Keratinocyte (primary cell): ENCODE measurements around the gene EIF3F. TPM values are rescaled to one million over a fixed set of nuclear protein-coding genes. Genes with fewer than 3 reads are reported as not detected.

Experiments
- DNase-seq: peaks from one replicate; pipeline ENCODE4 v3.0.0-alpha.2; 2011; ENCODE audit warnings: low read depth, missing footprints, low spot score
- FAIRE-seq: peaks from 2 replicates; lab custom pipeline; 2011; peaks lifted over from hg19 to GRCh38; lab: Jason Lieb, UNC
- H2AFZ ChIP-seq: 2 replicates; pipeline ENCODE4 v1.6.0; 2012; ENCODE audit warnings: low read length, control low read depth, inconsistent platforms; ENCODE audit not compliant: control insufficient read depth
- H3K27ac ChIP-seq: 2 replicates; pipeline ENCODE4 v1.5.1; 2011; ENCODE audit warnings: low read length; ENCODE audit not compliant: control insufficient read depth, insufficient read depth
- H3K27me3 ChIP-seq: 3 replicates; pipeline ENCODE4 v1.6.0; 2011; ENCODE audit warnings: low read length; ENCODE audit not compliant: control insufficient read depth, insufficient read depth; ENCODE audit errors: extremely low read depth
- H3K36me3 ChIP-seq, 2 experiments: 2 replicates in 1 of 2; 3 replicates in 1 of 2; pipeline ENCODE4 v1.5.1; 2011; ENCODE audit warnings: low read length in 2 of 2, mild to moderate bottlenecking in 1 of 2; ENCODE audit not compliant: control insufficient read depth in 2 of 2, insufficient read depth in 2 of 2; ENCODE audit errors: extremely low read depth in 1 of 2
- H3K4me1 ChIP-seq: 3 replicates; pipeline ENCODE4 v1.5.1; 2011; ENCODE audit warnings: low read length; ENCODE audit not compliant: control insufficient read depth, insufficient read depth; ENCODE audit errors: extremely low read depth
- H3K4me2 ChIP-seq: 3 replicates; pipeline ENCODE4 v1.6.0; 2011; ENCODE audit warnings: low read depth, low read length; ENCODE audit not compliant: control insufficient read depth, insufficient read depth; ENCODE audit errors: extremely low read depth
- H3K4me3 ChIP-seq, 3 experiments: fragments of 200-600 bp in 1 of 3; sonication (generic) in 1 of 3; 2 replicates in 2 of 3; 3 replicates in 1 of 3; pipeline ENCODE4 v1.5.1; 2011 to 2016; ENCODE audit warnings: low read length in 3 of 3, mild to moderate bottlenecking in 3 of 3, control low read depth in 2 of 3, inconsistent platforms in 1 of 3, low read depth in 1 of 3, mixed read lengths in 1 of 3, mixed run types in 1 of 3, moderate library complexity in 1 of 3; ENCODE audit not compliant: control insufficient read depth in 2 of 3, insufficient read depth in 2 of 3; ENCODE audit errors: extremely low read depth in 1 of 3
- H3K79me2 ChIP-seq: 2 replicates; pipeline ENCODE4 v1.6.0; 2012; ENCODE audit warnings: low read length; ENCODE audit not compliant: control insufficient read depth, insufficient read depth
- H3K9ac ChIP-seq: 3 replicates; pipeline ENCODE4 v1.6.0; 2011; ENCODE audit warnings: low read length; ENCODE audit not compliant: control insufficient read depth, insufficient read depth; ENCODE audit errors: extremely low read depth
- H3K9me1 ChIP-seq: 3 replicates; pipeline ENCODE4 v1.6.0; 2011; ENCODE audit warnings: low read length; ENCODE audit not compliant: control insufficient read depth, insufficient read depth; ENCODE audit errors: extremely low read depth
- H3K9me3 ChIP-seq: 2 replicates; pipeline ENCODE4 v1.5.1; 2012; ENCODE audit warnings: low read depth, low read length; ENCODE audit not compliant: control insufficient read depth
- H4K20me1 ChIP-seq: 3 replicates; pipeline ENCODE4 v1.6.0; 2011; ENCODE audit warnings: low read length; ENCODE audit not compliant: control insufficient read depth, insufficient read depth; ENCODE audit errors: extremely low read depth
- EZH2 ChIP-seq: IDR thresholded peaks from one replicate; pipeline ENCODE4 v1.6.1; 2012; ENCODE audit warnings: inconsistent platforms, mild to moderate bottlenecking, low read length, moderate library complexity
- dilution Hi-C: fragments of 300-500 bp; cut with MboI; formaldehyde crosslinking; loops from one replicate; pipeline ENCODE4 v1.7.0; 2020; ENCODE audit warnings: low sequenced_read_pairs; ENCODE audit not compliant: extremely low pct_ligation_motif_present
- polyA plus RNA-seq, 5 experiments: library from polyadenylated mRNA; depleted of rRNA in 3 of 5; stranded (reverse) in 3 of 5; stranded (forward) in 1 of 5; unstranded in 1 of 5; fragments of >200 nt; gene quantifications; 1 replicate in 1 of 5; 2 replicates in 3 of 5; 3 replicates in 1 of 5; pipeline versions ENCODE4 v1.2.1 to v1.2.3, GENCODE V29; 2011 to 2012; ENCODE audit warnings: missing spikeins in 2 of 5, low read depth in 1 of 5, low replicate concordance in 1 of 5
- TF ChIP-seq, protein P1 (sequence below), 3 experiments: IDR thresholded peaks in 1 of 3; conservative IDR thresholded peaks in 1 of 3; optimal IDR thresholded peaks in 1 of 3; 2 replicates in 2 of 3; 3 replicates in 1 of 3; pipeline versions ENCODE3 to v1.5.1; 2011; ENCODE audit warnings: low read length in 3 of 3, mild to moderate bottlenecking in 3 of 3, moderate library complexity in 2 of 3, control low read depth in 1 of 3, inconsistent platforms in 1 of 3; ENCODE audit not compliant: insufficient read depth in 2 of 3; ENCODE audit errors: extremely low read depth in 1 of 3

The EIF3F gene
- polyA plus RNA-seq, 1 donor (not counting 4 experiments of a cell fraction or from before 2014, with no cell fraction given), result 158 TPM

DNA sequence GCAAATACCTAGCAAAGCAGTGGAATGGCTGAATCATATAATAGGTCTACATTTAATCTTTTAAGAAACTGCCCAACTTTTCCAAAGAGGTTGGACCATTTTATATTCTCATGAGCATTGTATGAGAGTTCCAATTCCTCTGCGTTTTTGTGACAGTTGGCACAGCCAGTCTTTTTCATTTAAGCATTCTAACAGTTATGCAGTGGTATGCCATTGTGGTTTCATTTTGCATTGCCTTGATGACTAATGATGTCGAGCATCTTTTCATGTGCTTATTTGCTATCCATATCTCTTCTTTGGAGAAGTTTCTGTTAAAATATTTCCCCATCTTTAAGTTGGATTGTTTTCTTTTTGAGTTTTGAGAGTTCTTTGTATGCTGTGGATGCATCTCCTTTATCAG, 38.7 kb downstream of the EIF3F start:
- H3K4me2 ChIP-seq, result no peak overlapping the region

DNA sequence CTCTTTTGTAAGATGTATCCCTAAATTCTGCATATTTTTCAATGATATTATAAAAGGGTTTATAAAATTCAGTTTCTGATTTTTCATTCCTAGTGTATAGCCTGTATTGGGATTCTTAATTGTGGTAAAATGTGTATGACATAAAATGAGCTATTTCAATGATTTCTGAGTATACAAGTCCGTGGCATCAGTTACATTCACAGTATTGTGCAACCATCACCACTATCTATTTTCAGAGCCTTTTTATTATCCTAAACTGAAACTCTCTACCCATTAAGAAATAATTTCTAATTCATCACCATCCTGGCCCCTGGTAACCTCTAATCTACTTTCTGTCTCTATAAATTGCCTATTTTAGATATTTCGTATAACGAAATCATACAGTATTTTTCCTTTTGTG, 39.8 kb downstream of the EIF3F start:
- Histone ChIP-seq H3K4me3 (no peak overlapping the region), H2AFZ (no peak overlapping the region), H3K27ac (no peak overlapping the region), H3K4me2 (no peak overlapping the region), H3K9me3 (no peaks in the 10 kb centered on the region), H4K20me1 (no peaks in the 10 kb centered on the region), H3K79me2 (no peaks in the 10 kb centered on the region), H3K9me1 (no peaks in the 10 kb centered on the region), H3K36me3 (no peaks in the 10 kb centered on the region), H3K4me1 (no peaks in the 10 kb centered on the region), H3K27me3 (peaks cover 5% of the 10 kb centered on the region), H3K9ac (no peak overlapping the region)
- dilution Hi-C loops, result no loop called here
- DNase-seq, result no peak
- TF ChIP-seq, protein P1, sequence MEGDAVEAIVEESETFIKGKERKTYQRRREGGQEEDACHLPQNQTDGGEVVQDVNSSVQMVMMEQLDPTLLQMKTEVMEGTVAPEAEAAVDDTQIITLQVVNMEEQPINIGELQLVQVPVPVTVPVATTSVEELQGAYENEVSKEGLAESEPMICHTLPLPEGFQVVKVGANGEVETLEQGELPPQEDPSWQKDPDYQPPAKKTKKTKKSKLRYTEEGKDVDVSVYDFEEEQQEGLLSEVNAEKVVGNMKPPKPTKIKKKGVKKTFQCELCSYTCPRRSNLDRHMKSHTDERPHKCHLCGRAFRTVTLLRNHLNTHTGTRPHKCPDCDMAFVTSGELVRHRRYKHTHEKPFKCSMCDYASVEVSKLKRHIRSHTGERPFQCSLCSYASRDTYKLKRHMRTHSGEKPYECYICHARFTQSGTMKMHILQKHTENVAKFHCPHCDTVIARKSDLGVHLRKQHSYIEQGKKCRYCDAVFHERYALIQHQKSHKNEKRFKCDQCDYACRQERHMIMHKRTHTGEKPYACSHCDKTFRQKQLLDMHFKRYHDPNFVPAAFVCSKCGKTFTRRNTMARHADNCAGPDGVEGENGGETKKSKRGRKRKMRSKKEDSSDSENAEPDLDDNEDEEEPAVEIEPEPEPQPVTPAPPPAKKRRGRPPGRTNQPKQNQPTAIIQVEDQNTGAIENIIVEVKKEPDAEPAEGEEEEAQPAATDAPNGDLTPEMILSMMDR (optimal IDR thresholded peaks at IDR 0.05 in 1 of 3, IDR thresholded peaks at IDR 0.05 in 1 of 3, conservative IDR thresholded peaks at IDR 0.05 in 1 of 3; ENCODE audit: extremely low read depth in 1 of 3, insufficient read depth in 2 of 3, low read length in 3 of 3), result no peak
- no peak for TF ChIP-seq EZH2
- FAIRE-seq, result no peak

More for the DNA sequence above, 38.7 kb downstream of the EIF3F start:
- Histone ChIP-seq H3K27ac (no peak overlapping the region), H3K4me1 (no peaks in the 10 kb centered on the region), H3K4me3 (no peak overlapping the region), H3K9me3 (no peaks in the 10 kb centered on the region), H3K27me3 (peaks cover 5% of the 10 kb centered on the region), H3K79me2 (no peaks in the 10 kb centered on the region), H2AFZ (no peak overlapping the region), H4K20me1 (no peaks in the 10 kb centered on the region), H3K36me3 (no peaks in the 10 kb centered on the region), H3K9ac (no peak overlapping the region), H3K9me1 (no peaks in the 10 kb centered on the region)
- dilution Hi-C loops, result no loop called here
- DNase-seq, result no peak
- FAIRE-seq, result peak; percentile 64
- TF ChIP-seq EZH2, result no peak
- TF ChIP-seq, protein P1 (optimal IDR thresholded peaks at IDR 0.05 in 1 of 3, IDR thresholded peaks at IDR 0.05 in 1 of 3, conservative IDR thresholded peaks at IDR 0.05 in 1 of 3; ENCODE audit: extremely low read depth in 1 of 3, insufficient read depth in 2 of 3, low read length in 3 of 3), result no peak
